Caco-2 (cell line): ENCODE results near the gene HHIPL1. TPM values are rescaled to one million over a fixed set of nuclear protein-coding genes. Genes with fewer than 3 reads are reported as not detected.

ENCODE experiments used
- BruUV-seq: library from RNA; stranded (reverse); fragments of 400-500 nt; replicated peaks from 2 replicates; lab custom pipeline; 2021; lab: Mats Ljungman, UMichigan
- CTCF ChIA-PET: fragments of 300-600 bp; sonication (Branson Sonifier 250); formaldehyde crosslinking; loops from one replicate; lab custom pipeline; 2022; ENCODE audit warnings: antibody characterized with exemption; lab: Charles Lee
- POLR2A ChIA-PET: fragments of 300-600 bp; sonication (Branson Sonifier 250); formaldehyde crosslinking; loops from one replicate; lab custom pipeline; 2022; ENCODE audit warnings: antibody characterized with exemption; lab: Charles Lee
- DNase-seq, 2 experiments: peaks; one replicate each; pipeline versions ENCODE4 v3.0.0 to v3.0.0-alpha.2; 2020 to 2022
- H3K27me3 ChIP-seq: replicated peaks from 2 replicates; pipeline ENCODE4 v1.6.0; 2011; ENCODE audit warnings: low read length; ENCODE audit not compliant: control insufficient read depth, insufficient read depth
- H3K36me3 ChIP-seq: 2 replicates; pipeline ENCODE4 v1.5.1; 2011; ENCODE audit warnings: low read length; ENCODE audit not compliant: control insufficient read depth, insufficient read depth
- H3K4me1 ChIP-seq: fragments of 250-450 bp; sonication (Bioruptor Pico); 2 replicates; pipeline ENCODE4 v1.5.1; 2020; ENCODE audit warnings: mild to moderate bottlenecking
- H3K4me3 ChIP-seq: 2 replicates; pipeline ENCODE4 v1.5.1; 2011; ENCODE audit warnings: low read depth, mild to moderate bottlenecking, control low read depth, low read length
- H3K9me3 ChIP-seq: fragments of 250-450 bp; sonication (Bioruptor Pico); 2 replicates; pipeline ENCODE4 v1.5.1; 2020; ENCODE audit warnings: mild to moderate bottlenecking, moderate library complexity
- H3K27ac Mint-ChIP-seq: one replicate; pipeline ENCODE4 v1.8.0; 2022; ENCODE audit warnings: mixed read lengths; ENCODE audit not compliant: unreplicated experiment
- H3K27me3 Mint-ChIP-seq: one replicate; pipeline ENCODE4 v1.8.0; 2022; ENCODE audit warnings: mixed read lengths; ENCODE audit not compliant: insufficient read depth, unreplicated experiment
- H3K36me3 Mint-ChIP-seq: one replicate; pipeline ENCODE4 v1.8.0; 2022; ENCODE audit warnings: mild to moderate bottlenecking, mixed read lengths; ENCODE audit not compliant: insufficient read depth, unreplicated experiment
- H3K4me1 Mint-ChIP-seq: one replicate; pipeline ENCODE4 v1.8.0; 2022; ENCODE audit warnings: low read depth, mixed read lengths; ENCODE audit not compliant: unreplicated experiment
- H3K4me3 Mint-ChIP-seq: one replicate; pipeline ENCODE4 v1.8.0; 2022; ENCODE audit warnings: mild to moderate bottlenecking, moderate library complexity, mixed read lengths; ENCODE audit not compliant: unreplicated experiment
- H3K9me3 Mint-ChIP-seq: one replicate; pipeline ENCODE4 v1.8.0; 2022; ENCODE audit warnings: mixed read lengths; ENCODE audit not compliant: unreplicated experiment
- intact Hi-C: fragments of 100-400 bp; cut with micrococcal nuclease; formaldehyde crosslinking; loops from one replicate; pipeline ENCODE4 v1.10.0; 2022; ENCODE audit not compliant: unreplicated experiment
- total RNA-seq: library from RNA; stranded (reverse); gene quantifications from 2 replicates; pipeline ENCODE4 v1.2.3, GENCODE V29; 2022
- TF ChIP-seq, protein P1 (sequence below), 2 experiments: fragments of 200-600 bp in 1 of 2; IDR thresholded peaks; 1 replicate in 1 of 2; 2 replicates in 1 of 2; pipeline versions ENCODE4 v1.5.1 to v1.8.0; 2011 to 2022; ENCODE audit warnings: antibody characterized with exemption in 1 of 2, control low read depth in 1 of 2, inconsistent platforms in 1 of 2, low read depth in 1 of 2, low read length in 1 of 2, mild to moderate bottlenecking in 1 of 2, moderate library complexity in 1 of 2; ENCODE audit not compliant: insufficient read depth in 1 of 2, severe bottlenecking in 1 of 2, unreplicated experiment in 1 of 2

The HHIPL1 gene
- total RNA-seq, 1 experiment from 2014 or later, result 2.9 TPM

DNA sequence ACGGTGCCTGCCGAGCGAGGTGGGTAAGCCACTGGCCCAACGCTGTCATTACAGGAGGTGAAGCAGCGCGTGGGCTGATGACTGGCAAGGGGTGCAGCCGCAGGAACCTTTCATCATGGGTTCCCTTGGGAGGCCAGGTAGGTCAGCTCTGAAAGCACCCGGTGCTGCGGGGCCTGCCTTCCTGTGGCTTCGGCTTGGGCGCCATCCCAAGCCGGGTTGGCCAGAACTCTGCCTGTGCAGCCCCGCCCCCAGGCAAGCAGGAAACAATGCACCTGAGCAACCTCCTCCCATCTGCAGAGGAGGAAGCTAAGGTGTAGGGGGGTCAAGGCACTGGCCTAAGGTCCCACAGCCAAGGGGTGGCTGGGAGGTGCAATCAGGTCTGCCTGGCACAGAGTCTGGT is 20.0 kb upstream of the HHIPL1 start:
- ChIA-PET CTCF (no interaction called here), POLR2A (no interaction called here)
- Mint-ChIP-seq H3K4me1 (peaks cover 18% of the 10 kb centered on the region), H3K9me3 (no peaks in the 10 kb centered on the region), H3K36me3 (no peaks in the 10 kb centered on the region), H3K4me3 (no peak overlapping the region), H3K27ac (no peak overlapping the region), H3K27me3 (no peaks in the 10 kb centered on the region)
- no TSS peak for BruUV-seq
- no peaks in the 10 kb centered on the region for H3K9me3 ChIP-seq
- TF ChIP-seq, protein P1, sequence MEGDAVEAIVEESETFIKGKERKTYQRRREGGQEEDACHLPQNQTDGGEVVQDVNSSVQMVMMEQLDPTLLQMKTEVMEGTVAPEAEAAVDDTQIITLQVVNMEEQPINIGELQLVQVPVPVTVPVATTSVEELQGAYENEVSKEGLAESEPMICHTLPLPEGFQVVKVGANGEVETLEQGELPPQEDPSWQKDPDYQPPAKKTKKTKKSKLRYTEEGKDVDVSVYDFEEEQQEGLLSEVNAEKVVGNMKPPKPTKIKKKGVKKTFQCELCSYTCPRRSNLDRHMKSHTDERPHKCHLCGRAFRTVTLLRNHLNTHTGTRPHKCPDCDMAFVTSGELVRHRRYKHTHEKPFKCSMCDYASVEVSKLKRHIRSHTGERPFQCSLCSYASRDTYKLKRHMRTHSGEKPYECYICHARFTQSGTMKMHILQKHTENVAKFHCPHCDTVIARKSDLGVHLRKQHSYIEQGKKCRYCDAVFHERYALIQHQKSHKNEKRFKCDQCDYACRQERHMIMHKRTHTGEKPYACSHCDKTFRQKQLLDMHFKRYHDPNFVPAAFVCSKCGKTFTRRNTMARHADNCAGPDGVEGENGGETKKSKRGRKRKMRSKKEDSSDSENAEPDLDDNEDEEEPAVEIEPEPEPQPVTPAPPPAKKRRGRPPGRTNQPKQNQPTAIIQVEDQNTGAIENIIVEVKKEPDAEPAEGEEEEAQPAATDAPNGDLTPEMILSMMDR (IDR thresholded peaks at IDR 0.05; ENCODE audit: insufficient read depth in 1 of 2, low read depth in 1 of 2, low read length in 1 of 2, severe bottlenecking in 1 of 2, unreplicated experiment in 1 of 2), result no peak
- H3K4me1 ChIP-seq, result peaks cover 10% of the 10 kb centered on the region
- DNase-seq, result no peak
- H3K27me3 ChIP-seq, result no peaks in the 10 kb centered on the region
- intact Hi-C loops, result no loop called here
- no peaks in the 10 kb centered on the region for H3K36me3 ChIP-seq
- no peak overlapping the region for H3K4me3 ChIP-seq

DNA sequence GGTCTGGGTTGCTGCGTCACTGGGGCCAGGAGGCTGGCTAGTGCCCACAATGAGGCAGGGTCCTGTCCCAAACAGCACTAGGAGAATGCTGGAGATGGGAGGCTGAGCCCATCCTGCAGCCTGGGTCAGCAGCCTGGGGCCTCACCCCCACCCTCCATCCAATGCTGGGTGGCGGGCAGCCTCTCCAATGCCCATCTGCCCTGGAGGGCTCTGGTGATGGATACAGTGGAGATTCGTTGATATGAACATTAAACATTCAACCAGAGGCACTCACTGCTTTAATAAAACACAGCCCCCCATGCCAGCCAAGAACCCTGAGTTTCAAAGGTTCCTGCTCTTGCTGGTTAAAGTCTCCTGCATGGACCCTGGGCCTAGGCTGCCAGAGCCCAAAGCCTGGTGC is 19.5 kb upstream of the HHIPL1 start:
- intact Hi-C loops, result no loop called here
- BruUV-seq, result no TSS peak
- H3K4me3 Mint-ChIP-seq, result no peak overlapping the region
- TF ChIP-seq, protein P1 (IDR thresholded peaks at IDR 0.05; ENCODE audit: insufficient read depth in 1 of 2, low read depth in 1 of 2, low read length in 1 of 2, severe bottlenecking in 1 of 2, unreplicated experiment in 1 of 2), result no peak
- H3K4me1 Mint-ChIP-seq, result peaks cover 18% of the 10 kb centered on the region
- CTCF ChIA-PET, result no interaction called here
- no peak for DNase-seq
- no peak overlapping the region for H3K27ac Mint-ChIP-seq
- POLR2A ChIA-PET, result no interaction called here
- H3K9me3 Mint-ChIP-seq, result no peaks in the 10 kb centered on the region
- H3K36me3 ChIP-seq, result no peaks in the 10 kb centered on the region
- peaks cover 10% of the 10 kb centered on the region for H3K4me1 ChIP-seq
- H3K27me3 Mint-ChIP-seq, result no peaks in the 10 kb centered on the region
- H3K4me3 ChIP-seq, result no peak overlapping the region
- no peaks in the 10 kb centered on the region for H3K36me3 Mint-ChIP-seq
- H3K27me3 ChIP-seq, result no peaks in the 10 kb centered on the region
- H3K9me3 ChIP-seq, result no peaks in the 10 kb centered on the region

DNA sequence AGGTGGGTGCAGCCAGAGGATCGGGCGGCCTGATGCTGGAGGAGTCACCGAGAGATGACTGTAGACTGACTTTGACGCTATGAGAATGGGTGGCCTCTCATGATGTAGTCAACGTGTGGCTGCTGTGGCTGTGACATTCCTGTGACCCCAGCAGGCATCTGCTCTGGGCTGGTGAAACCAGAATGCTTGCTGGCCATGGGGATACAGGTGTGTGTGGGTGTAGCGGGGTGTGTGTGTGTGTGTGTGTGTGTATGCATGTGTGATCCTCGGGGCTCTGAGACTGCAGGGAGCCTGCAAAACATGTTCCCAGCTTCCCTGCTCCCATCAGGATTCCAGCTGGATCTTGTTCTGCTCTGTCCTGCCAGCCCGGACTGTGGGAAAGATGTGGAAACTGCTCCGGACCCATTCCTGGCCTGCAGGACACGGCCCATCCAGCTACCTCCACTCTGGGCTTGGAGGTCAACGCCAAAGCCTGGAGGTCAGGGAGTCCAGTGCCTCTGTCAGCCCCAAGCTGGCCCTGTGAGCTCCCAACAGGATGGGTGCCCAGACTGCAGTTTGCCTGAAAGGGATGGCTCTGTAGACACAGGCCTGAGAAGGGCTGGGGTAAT is 18.8 kb upstream of the HHIPL1 start:
- BruUV-seq, result no TSS peak

More for the DNA sequence above, 18.8 kb upstream of the HHIPL1 start:
- Histone ChIP-seq H3K27me3 (no peaks in the 10 kb centered on the region), H3K4me3 (no peak overlapping the region), H3K9me3 (no peaks in the 10 kb centered on the region), H3K36me3 (no peaks in the 10 kb centered on the region), H3K4me1 (peaks cover 10% of the 10 kb centered on the region)
- Mint-ChIP-seq H3K27ac (no peak overlapping the region), H3K9me3 (no peaks in the 10 kb centered on the region), H3K36me3 (no peaks in the 10 kb centered on the region), H3K27me3 (no peaks in the 10 kb centered on the region), H3K4me3 (no peak overlapping the region), H3K4me1 (peaks cover 18% of the 10 kb centered on the region)
- intact Hi-C loops, result no loop called here
- DNase-seq, result no peak
- ChIA-PET POLR2A (no interaction called here), CTCF (interaction anchor here (1.4 kb wide), 1 partner anchor 102 kb away, joined by 3 read pairs; no protein-coding TSS in a partner anchor)
- TF ChIP-seq, protein P1 (IDR thresholded peaks at IDR 0.05; ENCODE audit: insufficient read depth in 1 of 2, low read depth in 1 of 2, low read length in 1 of 2, severe bottlenecking in 1 of 2, unreplicated experiment in 1 of 2), result no peak
